K562 (cell line): ENCODE data around the gene KMT2D.

Experiments
- CREB1 ChIP-seq, 2 experiments: sonication (generic) in 1 of 2; formaldehyde crosslinking in 1 of 2; IDR thresholded peaks; 2 replicates each; pipeline versions ENCODE4 v1.6.1 to v1.8.0; 2012 to 2022; ENCODE audit warnings: inconsistent platforms in 1 of 2, mild to moderate bottlenecking in 1 of 2, missing genetic modification reagents in 1 of 2, moderate library complexity in 1 of 2
- EP300 ChIP-seq: IDR thresholded peaks from 2 replicates; pipeline ENCODE4 v1.6.1; 2012; ENCODE audit warnings: low read length, improper control_type of control experiment
- ETV6 ChIP-seq, 3 experiments: fragments of 150-350 bp in 1 of 3; sonication (generic) in 1 of 3; formaldehyde crosslinking in 1 of 3; IDR thresholded peaks; 2 replicates each; pipeline versions ENCODE4 v1.6.1 to v1.8.0; 2014 to 2022; ENCODE audit warnings: borderline replicate concordance in 2 of 3, low read depth in 2 of 3, antibody characterized with exemption in 1 of 3, low read length in 1 of 3, mild to moderate bottlenecking in 1 of 3, missing genetic modification reagents in 1 of 3
- HNRNPH1 ChIP-seq: fragments of 200-400 bp; formaldehyde crosslinking; optimal IDR thresholded peaks from 2 replicates; pipeline ENCODE3; 2017; ENCODE audit warnings: low read depth, mild to moderate bottlenecking, low read length, moderate library complexity
- NFE2L1 ChIP-seq: fragments of 450-650 bp; IDR thresholded peaks from 2 replicates; pipeline ENCODE4 v1.6.1; 2016; ENCODE audit warnings: missing genetic modification characterization, low read depth, mild to moderate bottlenecking, missing compliant biosample characterization, moderate library complexity, borderline replicate concordance
- RFX5 ChIP-seq: IDR thresholded peaks from 2 replicates; pipeline ENCODE4 v1.6.1; 2011; ENCODE audit warnings: low read depth, mild to moderate bottlenecking, improper control_type of control experiment, low read length
- SPI1 ChIP-seq: IDR thresholded peaks from 2 replicates; pipeline ENCODE4 v1.6.1; 2011; ENCODE audit warnings: low read depth, low read length, control low read depth, borderline replicate concordance
- TAF1 ChIP-seq: IDR thresholded peaks from 2 replicates; pipeline ENCODE4 v1.6.1; 2011; ENCODE audit warnings: mild to moderate bottlenecking, low read length, moderate library complexity; ENCODE audit not compliant: insufficient read depth, control insufficient read depth, severe bottlenecking; ENCODE audit errors: extremely low read depth
- TARDBP ChIP-seq: fragments of 450-650 bp; IDR thresholded peaks from 2 replicates; pipeline ENCODE4 v1.6.1; 2016
- TCF7L2 ChIP-seq: fragments of 150-350 bp; IDR thresholded peaks from 2 replicates; pipeline ENCODE4 v1.6.1; 2016; ENCODE audit warnings: low read depth, mild to moderate bottlenecking, low read length, moderate library complexity
- ZNF695 ChIP-seq: fragments of 450-650 bp; formaldehyde crosslinking; IDR thresholded peaks from 2 replicates; pipeline ENCODE4 v1.4.0; 2020; ENCODE audit warnings: mild to moderate bottlenecking, moderate library complexity
- TF ChIP-seq, protein P1 (sequence below): fragments of 450-650 bp; formaldehyde crosslinking; IDR thresholded peaks from 2 replicates; pipeline ENCODE4 v1.4.0; 2020; ENCODE audit warnings: mild to moderate bottlenecking, moderate library complexity
- TF ChIP-seq, protein P2 (sequence below), 3 experiments: IDR thresholded peaks in 2 of 3; conservative IDR thresholded peaks in 1 of 3; 2 replicates each; pipeline ENCODE4 v1.5.1; 2011 to 2012; ENCODE audit warnings: low read length in 3 of 3, mild to moderate bottlenecking in 3 of 3, control low read depth in 2 of 3, improper control_type of control experiment in 1 of 3, inconsistent platforms in 1 of 3, low read depth in 1 of 3, mixed read lengths in 1 of 3, moderate library complexity in 1 of 3; ENCODE audit not compliant: insufficient read depth in 2 of 3

DNA sequence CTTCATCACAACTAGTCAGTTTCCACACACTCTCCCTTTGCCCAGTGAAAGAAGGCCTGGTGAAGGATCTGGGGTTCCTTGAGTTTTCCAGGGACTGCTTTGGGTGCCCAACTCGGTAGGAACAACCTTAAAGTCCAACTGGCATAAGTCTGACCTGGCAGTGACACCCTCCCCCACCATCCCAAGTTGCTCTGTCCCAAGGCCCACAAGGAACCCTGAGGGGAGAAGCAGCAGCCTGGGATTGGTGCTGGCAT is 1.6 kb downstream of the KMT2D start:
- TF ChIP-seq TCF7L2 (no peak), HNRNPH1 (no peak), EP300 (no peak), TAF1 (no peak), CREB1 (IDR thresholded peaks at IDR 0.05) (no peak), CREB1 (CRISPR knock-in tag; IDR thresholded peaks at IDR 0.05) (no peak), TARDBP (no peak), RFX5 (no peak), NFE2L1 (tag) (no peak), SPI1 (no peak), ZNF695 (CRISPR knock-in tag) (no peak), ETV6 (IDR thresholded peaks at IDR 0.05; ENCODE audit: borderline replicate concordance in 1 of 2, low read depth in 2 of 2, low read length in 1 of 2) (no peak), ETV6 (CRISPR knock-in tag; IDR thresholded peaks at IDR 0.05; ENCODE audit: borderline replicate concordance) (no peak)
- TF ChIP-seq, protein P1, sequence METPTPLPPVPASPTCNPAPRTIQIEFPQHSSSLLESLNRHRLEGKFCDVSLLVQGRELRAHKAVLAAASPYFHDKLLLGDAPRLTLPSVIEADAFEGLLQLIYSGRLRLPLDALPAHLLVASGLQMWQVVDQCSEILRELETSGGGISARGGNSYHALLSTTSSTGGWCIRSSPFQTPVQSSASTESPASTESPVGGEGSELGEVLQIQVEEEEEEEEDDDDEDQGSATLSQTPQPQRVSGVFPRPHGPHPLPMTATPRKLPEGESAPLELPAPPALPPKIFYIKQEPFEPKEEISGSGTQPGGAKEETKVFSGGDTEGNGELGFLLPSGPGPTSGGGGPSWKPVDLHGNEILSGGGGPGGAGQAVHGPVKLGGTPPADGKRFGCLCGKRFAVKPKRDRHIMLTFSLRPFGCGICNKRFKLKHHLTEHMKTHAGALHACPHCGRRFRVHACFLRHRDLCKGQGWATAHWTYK (CRISPR knock-in tag): no peak
- TF ChIP-seq, protein P2, sequence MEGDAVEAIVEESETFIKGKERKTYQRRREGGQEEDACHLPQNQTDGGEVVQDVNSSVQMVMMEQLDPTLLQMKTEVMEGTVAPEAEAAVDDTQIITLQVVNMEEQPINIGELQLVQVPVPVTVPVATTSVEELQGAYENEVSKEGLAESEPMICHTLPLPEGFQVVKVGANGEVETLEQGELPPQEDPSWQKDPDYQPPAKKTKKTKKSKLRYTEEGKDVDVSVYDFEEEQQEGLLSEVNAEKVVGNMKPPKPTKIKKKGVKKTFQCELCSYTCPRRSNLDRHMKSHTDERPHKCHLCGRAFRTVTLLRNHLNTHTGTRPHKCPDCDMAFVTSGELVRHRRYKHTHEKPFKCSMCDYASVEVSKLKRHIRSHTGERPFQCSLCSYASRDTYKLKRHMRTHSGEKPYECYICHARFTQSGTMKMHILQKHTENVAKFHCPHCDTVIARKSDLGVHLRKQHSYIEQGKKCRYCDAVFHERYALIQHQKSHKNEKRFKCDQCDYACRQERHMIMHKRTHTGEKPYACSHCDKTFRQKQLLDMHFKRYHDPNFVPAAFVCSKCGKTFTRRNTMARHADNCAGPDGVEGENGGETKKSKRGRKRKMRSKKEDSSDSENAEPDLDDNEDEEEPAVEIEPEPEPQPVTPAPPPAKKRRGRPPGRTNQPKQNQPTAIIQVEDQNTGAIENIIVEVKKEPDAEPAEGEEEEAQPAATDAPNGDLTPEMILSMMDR (IDR thresholded peaks at IDR 0.05 in 2 of 3, conservative IDR thresholded peaks at IDR 0.05 in 1 of 3; ENCODE audit: insufficient read depth in 2 of 3, low read depth in 1 of 3, low read length in 3 of 3): no peak
